Smooth muscle cell (in vitro differentiated cells): Measurements from ENCODE around the gene DYNC1I1. TPM values are rescaled to one million over a fixed set of nuclear protein-coding genes. Genes with fewer than 3 reads are reported as not detected.

Experiments
- DNase-seq: peaks from one replicate; lab custom pipeline; 2025; ENCODE audit not compliant: unreplicated experiment; lab: John Stamatoyannopoulos, UW
- H2AFZ ChIP-seq: fragments of 200-600 bp; sonication (generic); 2 replicates; pipeline ENCODE4 v1.6.0; 2016; ENCODE audit warnings: antibody characterized with exemption, low read depth, mild to moderate bottlenecking
- H3F3A ChIP-seq: fragments of 200-600 bp; sonication (generic); 2 replicates; pipeline ENCODE4 v1.6.0; 2017; ENCODE audit warnings: antibody characterized with exemption, low read depth
- H3K27ac ChIP-seq: fragments of 200-600 bp; sonication (generic); 2 replicates; pipeline ENCODE4 v1.5.1; 2016; ENCODE audit warnings: low read depth, mild to moderate bottlenecking
- H3K27me3 ChIP-seq: fragments of 200-600 bp; sonication (generic); 2 replicates; pipeline ENCODE4 v1.6.1; 2016; ENCODE audit warnings: low read depth, mild to moderate bottlenecking
- H3K36me3 ChIP-seq: fragments of 200-600 bp; sonication (generic); 2 replicates; pipeline ENCODE4 v1.5.1; 2016; ENCODE audit warnings: low read depth
- H3K4me1 ChIP-seq: fragments of 200-600 bp; sonication (generic); 2 replicates; pipeline ENCODE4 v1.5.1; 2016; ENCODE audit warnings: low read depth
- H3K4me2 ChIP-seq: fragments of 200-600 bp; sonication (generic); 2 replicates; pipeline ENCODE4 v1.6.0; 2016; ENCODE audit warnings: mild to moderate bottlenecking
- H3K4me3 ChIP-seq: fragments of 200-600 bp; sonication (generic); 2 replicates; pipeline ENCODE4 v1.5.1; 2016; ENCODE audit warnings: mild to moderate bottlenecking
- H3K79me2 ChIP-seq: fragments of 200-600 bp; sonication (generic); 2 replicates; pipeline ENCODE4 v1.6.0; 2016; ENCODE audit warnings: low read depth, mild to moderate bottlenecking
- H3K9ac ChIP-seq: fragments of 200-600 bp; sonication (generic); 2 replicates; pipeline ENCODE4 v1.6.0; 2016; ENCODE audit warnings: low read depth
- H3K9me3 ChIP-seq: fragments of 200-600 bp; sonication (generic); replicated peaks from 2 replicates; pipeline ENCODE4 v1.5.1; 2016; ENCODE audit warnings: low read depth
- H4K20me1 ChIP-seq: fragments of 200-600 bp; sonication (generic); 2 replicates; pipeline ENCODE4 v1.6.0; 2016; ENCODE audit warnings: low read depth
- WGBS: methylation state at CpG from one replicate; pipeline ENCODE4 v1.1.7; 2016; ENCODE audit warnings: low lambda C conversion rate; 5-methylcytosine and 5-hydroxymethylcytosine counted together
- polyA plus RNA-seq: library from polyadenylated mRNA; unstranded; fragments of >200 nt; fragmentation: Nextera tagmentation; extraction: Ambion mirVana; gene quantifications from 2 replicates; pipeline ENCODE4 v1.2.1, GENCODE V29; 2016
- total RNA-seq: library from RNA; depleted of rRNA; stranded (reverse); fragments of >200 nt; gene quantifications from 2 replicates; pipeline ENCODE4 v1.2.3, GENCODE V29; 2014
- TF ChIP-seq, protein P1 (sequence below): fragments of 200-600 bp; sonication (generic); IDR thresholded peaks from 2 replicates; pipeline ENCODE4 v1.5.1; 2017; ENCODE audit warnings: borderline replicate concordance, mild to moderate bottlenecking, antibody characterized with exemption; ENCODE audit not compliant: insufficient read depth, poor library complexity, severe bottlenecking

The DYNC1I1 gene
- total and polyA plus RNA-seq, 2 experiments from 2014 or later, result 1.1 to 2.4 TPM

DNA sequence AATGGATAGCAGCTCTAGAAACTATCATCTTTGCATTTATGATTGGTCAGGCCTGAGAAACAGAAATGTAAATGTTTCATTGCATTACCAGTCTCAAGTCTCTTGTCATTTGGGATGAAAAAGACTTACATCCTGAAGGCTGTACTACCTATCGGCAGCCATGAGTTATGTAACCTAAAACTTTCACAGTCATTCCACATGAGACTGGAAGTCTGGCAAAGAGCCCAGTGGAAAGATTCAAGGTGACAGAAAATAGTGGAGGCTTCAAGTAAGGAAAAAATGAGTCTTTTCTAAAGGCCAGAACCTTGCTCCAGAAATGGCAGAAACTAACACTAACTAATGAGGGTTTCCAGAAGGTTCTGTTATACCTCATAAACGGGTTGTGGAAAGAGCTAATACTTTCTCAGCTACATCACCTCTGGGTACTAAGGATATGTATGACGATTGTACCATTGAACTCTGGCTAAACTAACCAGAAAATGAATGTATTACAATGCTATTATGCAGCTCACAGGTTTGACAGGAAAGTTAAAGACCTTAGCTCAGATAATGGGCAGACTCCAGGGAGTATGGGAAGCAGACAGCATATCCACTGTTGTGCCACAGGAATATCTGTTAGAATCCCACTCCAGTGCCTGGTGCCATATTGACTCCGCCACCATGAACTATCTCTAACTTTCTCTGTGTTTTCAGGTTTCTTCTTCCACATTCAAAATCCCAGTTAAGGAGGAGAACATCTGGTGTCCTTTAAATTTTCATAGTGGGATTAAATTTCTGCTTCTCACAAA lies 41.7 kb upstream of the DYNC1I1 start:
- Histone ChIP-seq H3K9ac (no peak overlapping the region), H3K4me3 (no peak overlapping the region), H3K4me1 (no peaks in the 10 kb centered on the region), H3F3A (no peaks in the 10 kb centered on the region), H3K27me3 (no peaks in the 10 kb centered on the region), H3K4me2 (no peak overlapping the region), H3K36me3 (no peaks in the 10 kb centered on the region), H3K79me2 (no peaks in the 10 kb centered on the region), H2AFZ (no peak overlapping the region), H3K9me3 (no peaks in the 10 kb centered on the region), H3K27ac (no peak overlapping the region), H4K20me1 (no peaks in the 10 kb centered on the region)
- WGBS, result 93% methylated on average over 4 of the region's 4 CpGs
- no peak for DNase-seq
- TF ChIP-seq, protein P1, sequence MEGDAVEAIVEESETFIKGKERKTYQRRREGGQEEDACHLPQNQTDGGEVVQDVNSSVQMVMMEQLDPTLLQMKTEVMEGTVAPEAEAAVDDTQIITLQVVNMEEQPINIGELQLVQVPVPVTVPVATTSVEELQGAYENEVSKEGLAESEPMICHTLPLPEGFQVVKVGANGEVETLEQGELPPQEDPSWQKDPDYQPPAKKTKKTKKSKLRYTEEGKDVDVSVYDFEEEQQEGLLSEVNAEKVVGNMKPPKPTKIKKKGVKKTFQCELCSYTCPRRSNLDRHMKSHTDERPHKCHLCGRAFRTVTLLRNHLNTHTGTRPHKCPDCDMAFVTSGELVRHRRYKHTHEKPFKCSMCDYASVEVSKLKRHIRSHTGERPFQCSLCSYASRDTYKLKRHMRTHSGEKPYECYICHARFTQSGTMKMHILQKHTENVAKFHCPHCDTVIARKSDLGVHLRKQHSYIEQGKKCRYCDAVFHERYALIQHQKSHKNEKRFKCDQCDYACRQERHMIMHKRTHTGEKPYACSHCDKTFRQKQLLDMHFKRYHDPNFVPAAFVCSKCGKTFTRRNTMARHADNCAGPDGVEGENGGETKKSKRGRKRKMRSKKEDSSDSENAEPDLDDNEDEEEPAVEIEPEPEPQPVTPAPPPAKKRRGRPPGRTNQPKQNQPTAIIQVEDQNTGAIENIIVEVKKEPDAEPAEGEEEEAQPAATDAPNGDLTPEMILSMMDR, result no peak

GRCh38 chr7:95736635-95737034 lies 35.7 kb upstream of the DYNC1I1 start:
- Histone ChIP-seq H2AFZ (no peak overlapping the region), H3K9ac (no peak overlapping the region), H3K9me3 (no peaks in the 10 kb centered on the region), H4K20me1 (no peaks in the 10 kb centered on the region), H3K4me1 (no peaks in the 10 kb centered on the region), H3K27me3 (no peaks in the 10 kb centered on the region), H3F3A (no peaks in the 10 kb centered on the region), H3K4me3 (no peak overlapping the region), H3K36me3 (no peaks in the 10 kb centered on the region), H3K27ac (no peak overlapping the region), H3K4me2 (no peak overlapping the region), H3K79me2 (no peaks in the 10 kb centered on the region)
- WGBS, result 85% methylated on average over 3 of the region's 3 CpGs
- TF ChIP-seq, protein P1, result no peak
- DNase-seq, result no peak

DNA sequence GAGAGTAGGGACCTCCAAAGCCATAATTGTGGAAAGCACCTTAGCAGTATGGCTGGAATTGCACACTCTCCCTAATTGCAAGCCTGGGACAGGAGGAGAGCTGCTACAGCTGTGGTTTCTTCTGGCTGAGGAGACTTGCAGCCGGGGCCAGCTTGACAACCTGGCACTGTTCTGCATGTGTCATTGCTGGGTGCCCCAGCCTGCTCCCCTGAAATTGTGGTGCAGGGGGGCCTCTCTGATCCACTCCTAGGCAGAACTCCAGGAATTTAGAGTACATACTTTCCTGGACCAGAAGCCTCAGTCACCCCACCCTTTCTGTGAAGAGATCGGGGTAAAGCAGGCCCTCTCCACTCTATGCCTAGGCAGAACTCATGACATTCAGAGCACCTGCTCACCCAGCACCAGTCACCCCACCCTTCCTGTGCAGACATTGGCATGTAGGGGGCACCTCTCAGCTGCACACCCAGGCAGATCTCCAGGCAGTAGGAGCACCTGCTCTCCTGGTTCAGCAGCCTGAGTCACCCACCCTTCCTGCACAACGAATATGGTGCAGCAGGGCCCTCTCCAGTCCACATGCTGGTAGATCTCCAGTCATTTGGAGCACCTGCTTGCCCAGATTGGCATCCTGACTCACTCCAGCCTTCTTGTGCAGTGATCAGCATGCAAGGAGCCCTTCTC lies 34.4 kb upstream of the DYNC1I1 start:
- H2AFZ ChIP-seq, result no peak overlapping the region
- H3K4me2 ChIP-seq, result no peak overlapping the region
- no peaks in the 10 kb centered on the region for H3K4me1 ChIP-seq
- TF ChIP-seq, protein P1, result no peak
- H3K27me3 ChIP-seq, result no peaks in the 10 kb centered on the region
- H3K4me3 ChIP-seq, result no peak overlapping the region
- no peaks in the 10 kb centered on the region for H3K79me2 ChIP-seq
- 60% methylated on average over 3 of the region's 3 CpGs for WGBS
- H3K9me3 ChIP-seq, result no peaks in the 10 kb centered on the region
- no peaks in the 10 kb centered on the region for H3F3A ChIP-seq
- DNase-seq, result no peak
- no peak overlapping the region for H3K9ac ChIP-seq
- H3K27ac ChIP-seq, result no peak overlapping the region
- no peaks in the 10 kb centered on the region for H3K36me3 ChIP-seq
- H4K20me1 ChIP-seq, result no peaks in the 10 kb centered on the region
